COLO668 (cell line): ENCODE measurements around the gene PRR15L.
"Not testable (repeated sequence)": the region's sequence is repeated elsewhere in the genome, so short reads cannot be mapped to it uniquely, and the experiment has no call there.

Experiments used
- DNase-seq: peaks from one replicate; lab custom pipeline; 2025; ENCODE audit not compliant: unreplicated experiment; lab: John Stamatoyannopoulos, UW

Gene PRR15L

DNA sequence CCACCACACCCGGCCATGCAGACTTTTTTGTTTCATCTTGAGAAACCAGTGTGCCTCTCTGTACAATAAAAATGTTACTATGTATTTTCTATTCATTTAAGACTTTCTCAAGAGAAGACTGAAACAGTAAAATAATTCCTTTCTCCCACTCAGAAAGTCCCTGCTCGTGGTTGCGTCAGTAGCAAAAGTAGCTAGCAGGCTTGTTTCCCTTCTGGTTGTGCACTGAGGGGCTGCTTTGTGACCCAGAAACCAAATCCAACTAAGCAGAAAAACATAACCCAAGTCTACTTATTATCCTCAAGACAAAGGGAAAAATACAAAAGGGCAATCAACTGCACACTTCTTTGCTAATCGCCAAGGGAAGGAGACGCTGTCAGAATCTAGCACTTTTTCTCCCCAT, 19.7 kb downstream of the PRR15L start:
- DNase-seq, result no peak

DNA sequence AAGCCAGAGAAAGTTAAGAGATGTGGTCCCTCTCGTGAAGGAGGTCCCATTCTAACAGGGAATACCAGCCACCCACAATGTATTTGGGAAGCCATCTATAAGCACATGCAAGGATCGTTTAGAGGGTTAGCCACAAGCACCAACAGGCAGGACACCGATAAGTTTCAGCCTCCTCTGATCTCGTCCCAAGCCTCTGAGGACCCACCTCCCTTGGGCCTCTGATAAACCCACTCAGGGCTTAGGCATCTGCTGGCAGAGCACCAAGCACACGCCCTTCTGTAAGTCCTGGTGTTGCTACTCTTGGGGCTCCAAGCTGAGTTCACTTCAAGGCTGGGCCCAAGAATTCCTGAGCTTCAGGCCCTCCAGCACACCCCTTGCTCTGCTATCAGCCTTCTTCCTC, 21.7 kb downstream of the PRR15L start:
- no peak for DNase-seq

GRCh38 chr17:47935468-47935867, 22.2 kb downstream of the PRR15L start:
- not testable (repeated sequence) for DNase-seq

DNA sequence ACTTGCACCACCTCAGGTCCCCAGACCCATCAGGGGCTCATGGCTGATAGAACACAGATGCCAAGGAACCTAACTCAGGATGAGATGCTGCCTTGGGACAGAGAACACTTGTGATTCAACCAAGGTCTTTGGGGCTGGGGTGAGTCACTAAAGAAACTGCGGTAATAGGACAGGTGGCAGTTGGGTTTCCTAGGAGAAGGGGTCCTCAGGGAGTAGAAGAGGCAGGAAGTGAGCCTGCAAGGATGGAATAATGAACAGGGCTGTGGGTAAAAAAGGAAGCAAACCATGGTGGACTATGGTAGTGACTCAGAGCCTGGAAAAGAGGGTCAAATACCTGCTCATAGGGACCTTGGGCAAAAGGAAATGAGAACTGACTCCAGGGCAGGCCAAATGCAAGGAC, 22.8 kb downstream of the PRR15L start:
- no peak for DNase-seq

- DNase-seq, result no peak
Observed at GRCh38 chr17:47931848-47932247, 25.8 kb downstream of the PRR15L start.

DNA sequence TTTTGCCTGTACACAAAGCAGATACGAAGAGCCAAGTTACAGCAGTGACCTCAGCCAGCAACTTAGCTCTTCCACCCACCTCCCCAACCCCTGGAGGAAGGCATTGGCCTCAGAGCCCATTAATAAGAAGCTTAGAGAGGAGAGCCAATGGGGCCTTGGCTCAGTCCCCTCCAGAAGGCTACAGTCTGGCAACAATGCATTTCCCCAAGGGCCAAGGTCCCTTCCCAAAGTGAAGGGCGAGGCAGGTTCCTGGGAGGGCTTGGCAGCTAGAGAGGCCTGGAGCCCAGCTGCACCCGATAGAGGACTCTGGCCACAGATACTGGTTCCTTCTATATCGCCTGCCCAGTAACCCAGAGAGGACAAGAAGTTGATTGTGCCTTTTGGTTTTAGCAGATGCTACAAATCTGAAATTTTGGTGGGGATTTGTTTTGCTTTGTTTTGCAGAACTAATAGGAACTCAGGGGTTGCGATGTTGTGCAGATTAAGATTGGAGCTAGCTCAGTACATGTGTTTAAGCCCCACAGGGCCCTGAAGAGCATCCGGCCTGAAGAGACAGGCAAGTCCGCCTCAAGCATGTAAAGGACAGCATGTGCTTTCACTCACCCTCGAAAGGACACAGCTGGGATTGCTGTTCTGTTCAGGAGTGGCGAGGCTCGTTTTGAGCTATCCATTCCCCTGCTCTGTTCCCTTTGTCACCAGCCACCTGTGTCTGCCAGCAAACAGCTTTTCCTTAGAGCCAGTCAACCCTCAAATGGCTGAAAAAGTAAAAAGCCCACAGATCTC, 28.3 kb downstream of the PRR15L start:
- DNase-seq, result no peak

DNA sequence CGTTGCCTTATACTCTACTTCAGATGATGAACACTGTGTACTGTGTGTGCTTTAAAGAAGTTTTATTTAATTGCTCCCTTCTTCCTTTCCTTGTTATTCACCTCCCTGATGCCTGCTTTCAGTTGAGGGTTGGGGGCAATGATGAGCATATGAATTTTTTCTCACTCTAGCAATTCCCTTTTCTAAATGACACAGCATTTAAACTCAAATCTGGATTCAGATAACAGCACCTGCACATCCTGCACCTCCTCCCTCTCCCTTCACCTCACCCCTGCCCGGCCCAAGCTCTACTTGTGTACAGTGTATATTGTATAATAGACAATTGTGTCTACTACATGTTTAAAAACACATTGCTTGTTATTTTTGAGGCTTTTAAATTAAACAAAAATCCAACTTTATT, 29.3 kb downstream of the PRR15L start:
- no peak for DNase-seq

DNA sequence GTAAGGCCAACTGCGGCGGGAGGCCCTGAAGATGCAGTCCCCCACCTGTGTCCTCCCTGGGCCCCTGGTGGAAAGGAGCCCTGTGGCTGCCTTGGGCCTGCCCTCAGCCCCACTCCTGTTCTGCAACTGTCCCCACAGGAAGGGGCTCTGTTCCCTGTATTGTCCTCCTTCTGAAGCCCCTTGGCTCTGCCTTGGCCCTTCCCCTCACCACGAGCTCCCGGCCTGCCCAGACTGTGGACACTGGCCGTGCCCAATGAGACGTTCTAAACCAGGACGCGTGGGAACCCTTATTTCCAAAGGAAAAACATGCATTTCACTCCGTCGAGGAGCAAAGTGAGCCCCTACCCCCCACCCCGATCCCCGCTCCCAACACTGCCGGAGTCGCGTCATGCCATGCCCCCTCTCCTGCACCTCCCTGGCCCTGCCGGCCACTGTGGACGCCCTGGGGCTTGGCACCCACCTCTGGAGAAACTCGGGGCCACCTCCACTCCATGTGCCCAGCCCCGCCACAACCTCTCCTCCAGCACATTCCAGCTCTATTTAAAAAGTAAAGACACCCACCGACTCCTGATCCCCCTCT, 29.8 kb downstream of the PRR15L start:
- no peak for DNase-seq

DNA sequence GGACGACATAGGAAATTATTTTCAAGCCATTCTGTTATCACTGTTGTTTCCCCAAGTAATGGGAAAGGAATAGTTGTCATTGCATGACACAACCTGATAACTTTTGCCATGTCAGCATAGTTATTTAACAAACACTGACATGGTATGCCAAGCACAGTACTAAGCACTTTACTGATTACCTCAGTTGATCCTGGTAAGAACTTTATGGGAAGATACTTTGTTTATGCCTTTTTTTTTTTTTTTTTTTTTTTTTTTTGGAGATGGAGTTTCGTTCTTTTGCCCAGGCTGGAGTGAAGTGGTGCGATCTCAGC, 32.0 kb downstream of the PRR15L start:
- no peak for DNase-seq

GRCh38 chr17:47924785-47925677, 32.7 kb downstream of the PRR15L start:
- DNase-seq, result no peak

DNA sequence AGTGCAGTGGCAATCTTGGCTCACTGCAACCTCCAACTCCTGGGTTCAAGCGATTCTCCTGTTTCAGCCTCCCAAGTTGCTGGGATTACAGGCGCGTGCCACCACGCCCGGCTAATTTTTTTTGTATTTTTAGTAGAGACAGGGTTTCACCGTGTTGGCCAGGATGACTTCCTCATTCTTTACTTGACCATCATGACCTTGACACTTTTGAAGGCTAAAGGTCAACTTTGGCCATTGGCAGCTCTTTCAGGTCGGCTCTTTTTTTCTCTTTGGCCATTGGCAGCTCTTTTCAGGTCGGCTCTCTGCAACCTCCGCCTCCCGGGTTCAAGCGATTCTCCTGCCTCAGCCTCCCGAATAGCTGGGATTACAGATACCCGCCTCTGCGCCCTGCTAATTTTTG, 37.8 kb downstream of the PRR15L start:
- not testable (repeated sequence) for DNase-seq

DNA sequence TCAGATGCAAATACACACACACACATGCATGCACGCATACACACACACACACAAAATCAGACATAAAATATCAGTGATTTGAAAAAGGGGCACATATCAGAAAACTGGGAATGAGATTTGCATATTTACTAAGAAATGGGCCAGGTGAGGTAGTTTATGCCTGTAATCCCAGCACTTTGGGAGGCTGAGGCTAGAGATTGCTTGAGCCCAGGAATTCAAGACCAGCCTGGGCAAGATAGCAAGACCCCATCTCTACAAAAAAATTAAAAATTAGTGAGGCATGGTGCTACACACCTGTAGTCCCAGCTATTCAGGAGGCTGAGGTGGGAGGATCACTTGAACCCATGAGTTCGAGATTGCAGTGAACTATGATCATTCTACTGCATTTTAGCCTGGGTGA, 38.7 kb downstream of the PRR15L start:
- DNase-seq, result no peak

DNA sequence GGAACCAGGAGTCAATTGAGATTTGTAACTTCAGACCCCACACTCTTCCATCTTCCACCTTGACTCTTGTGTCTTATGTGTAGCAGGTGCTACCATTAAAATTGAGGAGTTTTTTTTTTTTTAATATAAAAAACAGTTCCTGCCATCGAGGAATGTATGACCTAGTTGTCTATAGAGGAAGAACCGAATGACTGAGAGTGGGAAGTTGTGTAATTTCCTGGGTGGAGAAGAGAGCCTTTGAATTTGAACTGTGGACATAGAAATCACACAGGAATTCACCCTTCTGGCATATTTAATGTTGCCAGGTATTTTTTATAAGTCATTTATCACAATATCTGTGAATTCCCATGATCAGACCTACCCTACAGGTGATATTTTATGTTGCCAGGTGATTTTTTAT, 39.7 kb downstream of the PRR15L start:
- DNase-seq, result no peak

GRCh38 chr17:47917581-47917980, 40.1 kb downstream of the PRR15L start:
- no peak for DNase-seq

DNA sequence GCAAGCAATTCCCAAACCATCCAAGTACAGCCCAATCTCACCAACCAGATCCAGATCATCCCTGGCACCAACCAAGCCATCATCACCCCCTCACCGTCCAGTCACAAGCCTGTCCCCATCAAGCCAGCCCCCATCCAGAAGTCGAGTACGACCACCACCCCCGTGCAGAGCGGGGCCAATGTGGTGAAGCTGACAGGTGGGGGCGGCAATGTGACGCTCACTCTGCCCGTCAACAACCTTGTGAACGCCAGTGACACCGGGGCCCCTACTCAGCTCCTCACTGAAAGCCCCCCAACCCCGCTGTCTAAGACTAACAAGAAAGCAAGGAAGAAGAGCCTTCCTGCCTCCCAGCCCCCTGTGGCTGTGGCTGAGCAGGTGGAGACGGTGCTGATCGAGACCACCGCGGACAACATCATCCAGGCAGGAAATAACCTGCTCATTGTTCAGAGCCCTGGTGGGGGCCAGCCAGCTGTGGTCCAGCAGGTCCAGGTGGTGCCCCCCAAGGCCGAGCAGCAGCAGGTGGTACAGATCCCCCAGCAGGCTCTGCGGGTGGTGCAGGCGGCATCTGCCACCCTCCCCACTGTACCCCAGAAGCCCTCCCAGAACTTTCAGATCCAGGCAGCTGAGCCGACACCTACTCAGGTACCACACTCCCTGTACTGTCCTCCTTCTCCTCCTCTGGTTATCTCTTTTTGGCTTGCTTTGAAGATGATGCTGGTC, 41.0 kb downstream of the PRR15L start:
- no peak for DNase-seq

- DNase-seq, result no peak
Observed at GRCh38 chr17:47915776-47916398, 41.8 kb downstream of the PRR15L start.

DNA sequence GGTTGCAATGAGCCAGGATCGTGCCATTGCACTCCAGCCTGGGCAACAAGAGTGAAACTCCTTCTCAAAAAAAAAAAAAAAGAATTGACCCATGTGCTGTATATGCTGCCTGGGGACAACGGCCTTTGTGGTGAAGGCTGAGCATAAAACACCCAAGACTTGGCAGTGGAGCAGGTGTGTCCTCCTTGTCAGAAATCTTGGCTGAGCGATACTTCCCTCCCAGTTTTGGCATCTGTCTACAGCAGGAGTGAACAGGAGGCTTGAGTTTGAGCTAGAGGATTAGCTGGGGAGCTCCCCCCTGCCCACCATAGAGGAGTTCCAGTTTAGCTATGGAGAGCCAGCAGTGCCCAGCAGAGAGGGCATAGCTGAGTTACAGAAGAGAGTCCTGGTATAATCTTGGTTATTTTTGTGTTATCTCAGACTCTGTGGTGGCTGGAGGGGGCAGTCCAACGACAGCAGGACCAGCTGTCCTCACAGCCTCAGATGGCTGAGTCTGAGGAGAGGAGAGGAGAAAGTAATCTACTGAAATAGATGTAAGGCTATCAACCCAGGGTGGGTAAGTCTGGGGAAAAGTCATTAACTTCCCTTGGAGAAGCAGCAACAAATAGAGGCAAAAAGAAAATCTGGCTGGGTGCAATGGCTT, 43.3 kb downstream of the PRR15L start:
- DNase-seq, result no peak

DNA sequence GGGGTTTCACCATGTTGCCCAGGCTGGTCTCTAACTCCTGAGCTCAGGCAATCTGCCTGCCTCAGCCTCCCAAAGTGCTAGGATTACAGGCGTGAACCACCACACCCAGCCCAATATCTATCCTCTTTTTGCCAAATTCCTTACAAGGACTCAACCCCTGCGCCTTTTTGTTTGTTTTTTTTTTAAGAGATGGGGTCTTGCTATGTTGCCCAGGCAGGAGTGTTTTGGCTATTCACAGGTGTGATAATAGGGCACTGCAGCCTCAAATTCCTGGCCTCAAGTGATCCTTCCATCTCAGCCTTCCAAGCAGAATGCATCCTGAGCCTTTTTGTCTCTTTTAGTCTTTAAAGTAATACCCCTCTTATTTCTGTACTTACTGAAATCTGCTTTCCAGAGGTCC, 44.6 kb downstream of the PRR15L start:
- no peak for DNase-seq

GRCh38 chr17:47907932-47908562, 49.6 kb downstream of the PRR15L start:
- DNase-seq, result no peak

GRCh38 chr17:47906443-47906842, 51.2 kb downstream of the PRR15L start:
- DNase-seq, result no peak
